CD4-positive, alpha-beta T cell treated with Interleukin-6 for 4 hours (primary cell): ENCODE results near the gene CACNG4.
"Not testable (repeated sequence)": the region's sequence is repeated elsewhere in the genome, so short reads cannot be mapped to it uniquely, and the experiment has no call there.

ENCODE experiments used
- DNase-seq: peaks from one replicate; pipeline ENCODE4 v3.0.0-alpha.2; 2020; ENCODE audit warnings: mixed read lengths

Gene CACNG4

GRCh38 chr17:67018471-67019434, 54.2 kb downstream of the CACNG4 start:
- no peak for DNase-seq

GRCh38 chr17:67019809-67020208, 55.3 kb downstream of the CACNG4 start:
- no peak for DNase-seq

- no peak for DNase-seq
These were observed 55.8 kb downstream of the CACNG4 start for GRCh38 chr17:67020293-67020766.

- no peak for DNase-seq
These were observed 56.7 kb downstream of the CACNG4 start for GRCh38 chr17:67021196-67021595.

GRCh38 chr17:67021743-67022450, 57.4 kb downstream of the CACNG4 start:
- no peak for DNase-seq

- no peak for DNase-seq
These were observed 57.9 kb downstream of the CACNG4 start for GRCh38 chr17:67022451-67022810.

- DNase-seq = no peak
These were observed 60.2 kb downstream of the CACNG4 start for GRCh38 chr17:67024736-67025135.

- no peak for DNase-seq
These were observed 60.8 kb downstream of the CACNG4 start for GRCh38 chr17:67025216-67025792.

GRCh38 chr17:67026341-67026740, 61.8 kb downstream of the CACNG4 start:
- DNase-seq = no peak

GRCh38 chr17:67027031-67027628, 62.6 kb downstream of the CACNG4 start:
- no peak for DNase-seq

GRCh38 chr17:67030641-67031040, 66.1 kb downstream of the CACNG4 start:
- no peak for DNase-seq

- DNase-seq = no peak
These were observed 67.9 kb downstream of the CACNG4 start for GRCh38 chr17:67032382-67032781.

- DNase-seq = no peak
These were observed 68.5 kb downstream of the CACNG4 start for GRCh38 chr17:67032985-67033384.

- DNase-seq = no peak
These were observed 69.1 kb downstream of the CACNG4 start for GRCh38 chr17:67033613-67034012.

GRCh38 chr17:67035131-67036083, 70.9 kb downstream of the CACNG4 start:
- DNase-seq = no peak

- no peak for DNase-seq
These were observed 74.4 kb downstream of the CACNG4 start for GRCh38 chr17:67038861-67039365.

- DNase-seq = no peak
These were observed 76.1 kb downstream of the CACNG4 start for GRCh38 chr17:67040652-67041051.

GRCh38 chr17:67041119-67041518, 76.6 kb downstream of the CACNG4 start:
- DNase-seq = not testable (repeated sequence)

- no peak for DNase-seq
These were observed 77.0 kb downstream of the CACNG4 start for GRCh38 chr17:67041531-67041930.

GRCh38 chr17:67041941-67042899, 77.7 kb downstream of the CACNG4 start:
- DNase-seq = no peak
